H1 (cell line): ENCODE results near the gene SNX13. TPM values are rescaled to one million over a fixed set of nuclear protein-coding genes. Genes with fewer than 3 reads are reported as not detected.

Source experiments
- CTCF ChIA-PET: fragments of 300-600 bp; sonication (Branson Sonifier 250); formaldehyde crosslinking; loops from one replicate; lab custom pipeline; 2021; ENCODE audit not compliant: partially characterized antibody; lab: Charles Lee
- POLR2A ChIA-PET: fragments of 300-600 bp; sonication (Branson Sonifier 250); formaldehyde crosslinking; loops from one replicate; lab custom pipeline; 2021; ENCODE audit warnings: inconsistent platforms; ENCODE audit not compliant: partially characterized antibody; lab: Charles Lee
- DNase-seq, 2 experiments: peaks; one replicate each; pipeline versions ENCODE4 v3.0.0 to v3.0.0-alpha.2; 2010 to 2022; ENCODE audit warnings: low spot score in 2 of 2, low read depth in 1 of 2, mixed read lengths in 1 of 2
- FAIRE-seq: peaks from 2 replicates; lab custom pipeline; 2011; peaks lifted over from hg19 to GRCh38; lab: Jason Lieb, UNC
- H2AFZ ChIP-seq: 2 replicates; pipeline ENCODE4 v1.8.1; 2012; ENCODE audit warnings: low read length, inconsistent platforms
- H2AK5ac ChIP-seq: 2 replicates; pipeline ENCODE4 v1.6.1; 2013; ENCODE audit warnings: low read depth, low read length
- H2BK120ac ChIP-seq: replicated peaks from 2 replicates; pipeline ENCODE3; 2013; ENCODE audit warnings: low read depth, low read length, inconsistent platforms
- H2BK12ac ChIP-seq: 2 replicates; pipeline ENCODE4 v1.6.1; 2013; ENCODE audit warnings: low read depth, low read length
- H2BK15ac ChIP-seq: 2 replicates; pipeline ENCODE4 v1.6.1; 2013; ENCODE audit warnings: low read length
- H2BK20ac ChIP-seq: 2 replicates; pipeline ENCODE4 v1.6.1; 2013; ENCODE audit warnings: low read length
- H2BK5ac ChIP-seq: 2 replicates; pipeline ENCODE4 v1.6.1; 2013; ENCODE audit warnings: low read depth, low read length
- H3K14ac ChIP-seq: 2 replicates; pipeline ENCODE4 v1.6.1; 2013; ENCODE audit warnings: inconsistent platforms; ENCODE audit not compliant: insufficient read length
- H3K18ac ChIP-seq: 2 replicates; pipeline ENCODE4 v1.6.1; 2013; ENCODE audit warnings: low read length; ENCODE audit errors: extremely low read depth
- H3K23ac ChIP-seq: 2 replicates; pipeline ENCODE4 v1.6.1; 2013; ENCODE audit warnings: inconsistent platforms; ENCODE audit not compliant: insufficient read length
- H3K23me2 ChIP-seq: 2 replicates; pipeline ENCODE4 v1.6.1; 2013; ENCODE audit warnings: low read depth, low read length
- H3K27ac ChIP-seq: 2 replicates; pipeline ENCODE4 v1.6.1; 2011; ENCODE audit warnings: low read depth, low read length, inconsistent platforms
- H3K27me3 ChIP-seq, 4 experiments: replicated peaks in 1 of 4; 1 replicate in 1 of 4; 2 replicates in 3 of 4; pipeline versions ENCODE4 v1.6.1 to v1.8.1; 2011 to 2013; ENCODE audit warnings: low read length in 3 of 4, mild to moderate bottlenecking in 3 of 4, inconsistent platforms in 2 of 4, mixed read lengths in 2 of 4, moderate library complexity in 1 of 4; ENCODE audit not compliant: control insufficient read depth in 3 of 4, insufficient read depth in 3 of 4; ENCODE audit errors: extremely low read depth in 1 of 4
- H3K36me3 ChIP-seq, 4 experiments: 2 replicates each; pipeline versions ENCODE4 v1.6.1 to v1.8.1; 2011 to 2013; ENCODE audit warnings: mild to moderate bottlenecking in 4 of 4, low read length in 3 of 4, moderate library complexity in 2 of 4, control low read depth in 1 of 4, inconsistent platforms in 1 of 4; ENCODE audit not compliant: insufficient read depth in 4 of 4, control insufficient read depth in 2 of 4
- H3K4ac ChIP-seq: replicated peaks from 2 replicates; pipeline ENCODE3; 2013; ENCODE audit warnings: low read length, low read depth, mixed read lengths, inconsistent platforms; ENCODE audit not compliant: insufficient read length
- H3K4me1 ChIP-seq, 4 experiments: replicated peaks in 1 of 4; 1 replicate in 1 of 4; 2 replicates in 3 of 4; pipeline versions ENCODE4 v1.6.1 to v1.8.1; 2011 to 2013; ENCODE audit warnings: low read length in 3 of 4, inconsistent platforms in 2 of 4, mixed read lengths in 1 of 4; ENCODE audit not compliant: insufficient read depth in 4 of 4, control insufficient read depth in 3 of 4
- H3K4me2 ChIP-seq, 2 experiments: 2 replicates each; pipeline versions ENCODE4 v1.6.1 to v1.8.1; 2011 to 2013; ENCODE audit warnings: low read depth in 2 of 2, low read length in 2 of 2, control low read depth in 1 of 2, inconsistent platforms in 1 of 2, mild to moderate bottlenecking in 1 of 2; ENCODE audit not compliant: insufficient read depth in 1 of 2
- H3K4me3 ChIP-seq, 4 experiments: fragments of 200-600, 300-600 bp in 1 of 4; sonication (generic), shearing (Covaris generic), sonication (Bioruptor Twin) in 1 of 4; 2 replicates each; pipeline versions ENCODE4 v1.5.1 to v1.8.1; 2011 to 2016; ENCODE audit warnings: low read length in 4 of 4, low read depth in 3 of 4, control low read depth in 2 of 4, inconsistent platforms in 2 of 4, mild to moderate bottlenecking in 2 of 4, mixed read lengths in 1 of 4, moderate library complexity in 1 of 4; ENCODE audit not compliant: insufficient read depth in 2 of 4; ENCODE audit errors: extremely low read depth in 1 of 4
- H3K56ac ChIP-seq: replicated peaks from 2 replicates; pipeline ENCODE3; 2013; ENCODE audit warnings: low read depth, mild to moderate bottlenecking, mixed read lengths, low read length, inconsistent platforms; ENCODE audit not compliant: insufficient read length
- H3K79me1 ChIP-seq: 2 replicates; pipeline ENCODE4 v1.6.1; 2013; ENCODE audit warnings: low read depth, low read length, control low read depth
- H3K79me2 ChIP-seq, 2 experiments: 2 replicates each; pipeline versions ENCODE4 v1.6.1 to v1.8.1; 2012 to 2013; ENCODE audit warnings: low read length in 2 of 2, mild to moderate bottlenecking in 2 of 2, inconsistent platforms in 1 of 2; ENCODE audit not compliant: insufficient read depth in 2 of 2, control insufficient read depth in 1 of 2
- H3K9ac ChIP-seq, 4 experiments: replicated peaks in 1 of 4; 1 replicate in 1 of 4; 2 replicates in 3 of 4; pipeline versions ENCODE4 v1.6.1 to v1.8.1; 2011 to 2013; ENCODE audit warnings: low read depth in 3 of 4, low read length in 3 of 4, control low read depth in 2 of 4, mild to moderate bottlenecking in 2 of 4, moderate library complexity in 2 of 4, inconsistent platforms in 1 of 4; ENCODE audit errors: extremely low read depth in 1 of 4
- H3K9me3 ChIP-seq, 2 experiments: 2 replicates each; pipeline versions ENCODE4 v1.6.1 to v1.8.1; 2012 to 2013; ENCODE audit warnings: mild to moderate bottlenecking in 2 of 2, moderate library complexity in 2 of 2, control low read depth in 1 of 2, inconsistent platforms in 1 of 2, low read depth in 1 of 2, low read length in 1 of 2, mixed read lengths in 1 of 2; ENCODE audit not compliant: insufficient read depth in 2 of 2
- H4K20me1 ChIP-seq, 2 experiments: replicated peaks in 1 of 2; 2 replicates each; pipeline versions ENCODE3 to v1.8.1; 2011 to 2013; ENCODE audit warnings: inconsistent platforms in 2 of 2, low read length in 2 of 2, mild to moderate bottlenecking in 1 of 2; ENCODE audit not compliant: insufficient read depth in 2 of 2, control insufficient read depth in 1 of 2
- H4K5ac ChIP-seq: 2 replicates; pipeline ENCODE4 v1.6.1; 2013; ENCODE audit warnings: low read length, low read depth, mixed read lengths, inconsistent platforms; ENCODE audit not compliant: insufficient read length
- H4K8ac ChIP-seq: 2 replicates; pipeline ENCODE4 v1.8.0; 2013; ENCODE audit warnings: mild to moderate bottlenecking, moderate library complexity, low read length, inconsistent platforms; ENCODE audit not compliant: insufficient read depth; ENCODE audit errors: extremely low read depth
- H4K91ac ChIP-seq: replicated peaks from 2 replicates; pipeline ENCODE3; 2013; ENCODE audit warnings: low read length, mixed read lengths, inconsistent platforms; ENCODE audit not compliant: insufficient read length
- NRF1 ChIP-seq: IDR thresholded peaks from 2 replicates; pipeline ENCODE4 v1.6.1; 2011; ENCODE audit warnings: mild to moderate bottlenecking, low read depth, low read length, improper control_type of control experiment
- RFX5 ChIP-seq: IDR thresholded peaks from 2 replicates; pipeline ENCODE4 v1.6.1; 2011; ENCODE audit warnings: low read depth, low read length, improper control_type of control experiment, borderline replicate concordance
- WGBS, 2 experiments: shearing (Covaris generic) in 1 of 2; methylation state at CpG; one replicate each; pipeline versions ENCODE4 v1.1.6 to v1.1.7; 2013 to 2015; ENCODE audit warnings: low lambda C conversion rate in 2 of 2, mixed read lengths in 2 of 2, inconsistent platforms in 1 of 2, low coverage in 1 of 2, missing lambda C conversion rate in 1 of 2; ENCODE audit not compliant: insufficient replicate concordance in 2 of 2, insufficient coverage in 1 of 2, insufficient read length in 1 of 2; ENCODE audit errors: extremely low coverage in 1 of 2, missing lambda C conversion rate in 1 of 2; 5-methylcytosine and 5-hydroxymethylcytosine counted together
- polyA plus RNA-seq, 7 experiments: library from polyadenylated mRNA; depleted of rRNA in 3 of 7; stranded (reverse) in 5 of 7; unstranded in 2 of 7; fragments of >200 nt in 5 of 7; fragments of 200-250 nt in 2 of 7; gene quantifications; 1 replicate in 5 of 7; 2 replicates in 1 of 7; 4 replicates in 1 of 7; pipeline versions ENCODE4 v1.2.1 to v1.2.3, GENCODE V29; 2011 to 2013; ENCODE audit warnings: missing spikeins in 2 of 7, mixed read lengths in 2 of 7
- total RNA-seq: library from RNA; stranded (reverse); fragmentation: NEBNext Ultra II Directional; extraction: Animal tissue kit (Norgen Biotek cat#: 25700); gene quantifications from 2 replicates; pipeline ENCODE4 v1.2.1, GENCODE V29; 2021

SNX13 gene
- total and polyA plus RNA-seq, 2 of the 8 experiments (the other 6 are each of a cell fraction or from before 2014, with no cell fraction given), result 5.5 to 27.4 TPM

- Histone ChIP-seq H3K14ac (no peak overlapping the region), H4K8ac (no peak overlapping the region)
Observed at GRCh38 chr7:17957871-17958270, 17.6 kb upstream of the SNX13 start.

More at GRCh38 chr7:17957871-17958270, 17.6 kb upstream of the SNX13 start:
- Histone ChIP-seq H2BK12ac (no peak overlapping the region), H2BK5ac (no peak overlapping the region), H3K27ac (no peak overlapping the region), H2BK20ac (no peak overlapping the region), H3K4me2 (no peak overlapping the region), H3K79me1 (no peaks in the 10 kb centered on the region), H3K23ac (no peak overlapping the region), H3K56ac (no peak overlapping the region), H2AK5ac (no peak overlapping the region), H2BK15ac (no peak overlapping the region), H3K4me1 (no peaks in the 10 kb centered on the region), H3K36me3 (no peaks in the 10 kb centered on the region), H3K18ac (no peak overlapping the region), H2BK120ac (no peak overlapping the region), H3K4ac (no peak overlapping the region), H3K23me2 (no peaks in the 10 kb centered on the region), H4K20me1 (no peaks in the 10 kb centered on the region), H3K4me3 (no peak overlapping the region), H4K5ac (no peak overlapping the region), H4K91ac (no peak overlapping the region), H3K79me2 (no peaks in the 10 kb centered on the region), H3K9me3 (no peaks in the 10 kb centered on the region), H2AFZ (no peak overlapping the region), H3K9ac (no peak overlapping the region), H3K27me3 (no peaks in the 10 kb centered on the region)
- ChIA-PET POLR2A (no interaction called here), CTCF (no interaction called here)
- 93% methylated on average over 2 of the region's 2 CpGs; no CpG with 5 or more reads in 1 of the 2 experiments for WGBS, 2 experiments
- no peak for FAIRE-seq
- TF ChIP-seq RFX5, result no peak
- no peak for TF ChIP-seq NRF1
- no peak for DNase-seq
